ENCODE results near the gene NUMA1. TPM values are rescaled to one million over a fixed set of nuclear protein-coding genes. Genes with fewer than 3 reads are reported as not detected.
A peak's percentile ranks its signal among the peaks of the same experiment; 100 is the strongest.

The NUMA1 gene
- total RNA-seq, 1 donor from 2014 or later, result 207 TPM

DNA sequence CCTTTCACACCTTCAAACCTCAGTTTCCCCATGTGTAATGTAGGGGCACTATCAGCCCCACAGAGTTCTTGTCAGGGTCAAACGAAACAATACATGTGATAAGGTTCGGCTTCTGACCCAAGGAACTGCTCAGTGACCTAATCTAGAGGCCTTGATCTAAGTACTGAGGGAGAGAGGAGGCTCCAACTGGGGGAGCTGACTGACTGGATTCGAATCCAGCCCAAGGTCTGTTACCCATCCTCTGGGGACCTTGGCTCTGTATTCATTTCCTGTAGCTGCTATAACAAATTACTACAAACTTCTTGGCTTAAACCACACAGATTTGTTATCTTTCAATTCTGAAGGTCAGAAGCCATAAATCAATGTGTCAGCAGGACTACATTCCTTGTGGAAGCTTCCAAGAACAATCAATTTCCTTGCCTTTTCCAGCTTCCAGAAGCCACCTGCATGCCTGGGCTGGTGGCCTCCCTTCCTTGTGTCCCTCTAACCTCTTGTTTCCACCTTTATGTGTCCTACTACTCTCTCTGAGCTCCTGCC lies 42.8 kb upstream of the NUMA1 start:
- Mint-ChIP-seq H3K27me3 (ENCODE audit: unreplicated experiment) (peaks cover 9% of the 10 kb centered on the region), H3K9me3 (ENCODE audit: unreplicated experiment) (peaks cover 3% of the 10 kb centered on the region), H3K4me3 (ENCODE audit: unreplicated experiment) (no peak overlapping the region), H3K36me3 (ENCODE audit: unreplicated experiment) (peaks cover 15% of the 10 kb centered on the region), H3K4me1 (ENCODE audit: low read depth, unreplicated experiment) (no peaks in the 10 kb centered on the region), H3K27ac (ENCODE audit: unreplicated experiment) (no peak overlapping the region)
- no peak for TF ChIP-seq CTCF (IDR thresholded peaks at IDR 0.05; ENCODE audit: partially characterized antibody, unreplicated experiment)
- no peak for DNase-seq

GRCh38 chr11:72122607-72123006 lies 42.3 kb upstream of the NUMA1 start:
- Mint-ChIP-seq H3K27me3 (ENCODE audit: unreplicated experiment) (peaks cover 9% of the 10 kb centered on the region), H3K4me1 (ENCODE audit: low read depth, unreplicated experiment) (no peaks in the 10 kb centered on the region), H3K36me3 (ENCODE audit: unreplicated experiment) (peaks cover 15% of the 10 kb centered on the region), H3K4me3 (ENCODE audit: unreplicated experiment) (no peak overlapping the region), H3K27ac (ENCODE audit: unreplicated experiment) (no peak overlapping the region), H3K9me3 (ENCODE audit: unreplicated experiment) (no peaks in the 10 kb centered on the region)
- no peak for TF ChIP-seq CTCF (IDR thresholded peaks at IDR 0.05; ENCODE audit: partially characterized antibody, unreplicated experiment)
- no peak for DNase-seq

DNA sequence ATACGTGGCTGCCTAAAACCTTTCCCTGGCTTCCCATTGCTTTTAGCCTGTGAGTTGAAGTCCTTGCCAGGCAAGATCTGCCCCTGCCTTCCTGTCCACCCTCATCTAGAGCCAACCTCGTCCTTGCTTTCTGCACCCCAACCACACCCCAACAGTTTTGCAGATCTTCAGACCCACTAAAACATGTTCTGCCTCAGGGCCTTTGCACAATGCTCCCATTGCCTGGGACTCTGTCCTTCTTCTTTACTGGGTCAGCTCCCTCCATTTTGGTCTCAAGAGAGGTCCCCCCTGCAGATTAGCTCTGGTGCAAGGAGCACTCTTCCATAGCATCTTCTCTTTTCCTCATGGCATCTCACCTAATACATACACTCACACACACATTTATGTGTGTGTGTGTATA lies 40.6 kb upstream of the NUMA1 start:
- Mint-ChIP-seq H3K4me3 (ENCODE audit: unreplicated experiment) (peak overlapping the region; percentile 59), H3K36me3 (ENCODE audit: unreplicated experiment) (peaks cover 20% of the 10 kb centered on the region), H3K27ac (ENCODE audit: unreplicated experiment) (no peak overlapping the region), H3K27me3 (ENCODE audit: unreplicated experiment) (peaks cover 13% of the 10 kb centered on the region), H3K4me1 (ENCODE audit: low read depth, unreplicated experiment) (no peaks in the 10 kb centered on the region), H3K9me3 (ENCODE audit: unreplicated experiment) (no peaks in the 10 kb centered on the region)
- DNase-seq, result no peak
- no peak for TF ChIP-seq CTCF (IDR thresholded peaks at IDR 0.05; ENCODE audit: partially characterized antibody, unreplicated experiment)

DNA sequence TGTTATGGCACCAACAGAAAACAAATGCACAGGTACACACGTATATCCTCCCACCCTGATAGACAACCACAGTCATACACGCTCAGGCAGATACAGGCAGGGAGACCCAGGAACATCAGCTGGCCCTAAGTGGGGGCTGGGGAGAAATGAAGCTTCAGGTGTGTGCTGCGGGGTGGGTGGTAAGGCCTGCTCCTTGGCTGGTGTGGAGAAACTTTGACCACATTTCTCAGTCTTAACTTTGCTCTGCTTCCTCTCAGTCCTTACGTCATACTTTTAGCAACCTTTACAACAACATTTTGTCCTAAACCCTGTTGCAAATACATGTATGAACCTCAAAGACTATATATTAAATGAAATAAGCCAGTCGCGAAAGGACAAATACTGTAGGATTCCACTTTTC lies 38.9 kb upstream of the NUMA1 start:
- no peak overlapping the region for H3K27ac Mint-ChIP-seq (ENCODE audit: unreplicated experiment)
- peaks cover 15% of the 10 kb centered on the region for H3K36me3 Mint-ChIP-seq (ENCODE audit: unreplicated experiment)
- no peaks in the 10 kb centered on the region for H3K9me3 Mint-ChIP-seq (ENCODE audit: unreplicated experiment)
- H3K27me3 Mint-ChIP-seq (ENCODE audit: unreplicated experiment), result peaks cover 11% of the 10 kb centered on the region
- no peaks in the 10 kb centered on the region for H3K4me1 Mint-ChIP-seq (ENCODE audit: low read depth, unreplicated experiment)
- no peak overlapping the region for H3K4me3 Mint-ChIP-seq (ENCODE audit: unreplicated experiment)
- no peak for DNase-seq
- no peak for TF ChIP-seq CTCF (IDR thresholded peaks at IDR 0.05; ENCODE audit: partially characterized antibody, unreplicated experiment)

- Mint-ChIP-seq H3K27ac (ENCODE audit: unreplicated experiment) (no peak overlapping the region), H3K4me3 (ENCODE audit: unreplicated experiment) (no peak overlapping the region), H3K36me3 (ENCODE audit: unreplicated experiment) (peaks cover 14% of the 10 kb centered on the region), H3K9me3 (ENCODE audit: unreplicated experiment) (peaks cover 12% of the 10 kb centered on the region), H3K4me1 (ENCODE audit: low read depth, unreplicated experiment) (no peaks in the 10 kb centered on the region), H3K27me3 (ENCODE audit: unreplicated experiment) (peaks cover 20% of the 10 kb centered on the region)
- TF ChIP-seq CTCF (IDR thresholded peaks at IDR 0.05; ENCODE audit: partially characterized antibody, unreplicated experiment), result no peak
- DNase-seq, result no peak
These were observed 35.8 kb upstream of the NUMA1 start for GRCh38 chr11:72116019-72116755.

Data from glutamatergic neuron (in vitro differentiated cells).